Measurements from ENCODE around the gene NIPSNAP3A. TPM values are rescaled to one million over a fixed set of nuclear protein-coding genes. Genes with fewer than 3 reads are reported as not detected.
"Not testable (repeated sequence)": the region's sequence is repeated elsewhere in the genome, so short reads cannot be mapped to it uniquely, and the experiment has no call there.

The NIPSNAP3A gene
- total RNA-seq, 1 donor from 2014 or later = 25.8 TPM

- no peak overlapping the region for H3K27ac ChIP-seq
- TF ChIP-seq, protein P1, sequence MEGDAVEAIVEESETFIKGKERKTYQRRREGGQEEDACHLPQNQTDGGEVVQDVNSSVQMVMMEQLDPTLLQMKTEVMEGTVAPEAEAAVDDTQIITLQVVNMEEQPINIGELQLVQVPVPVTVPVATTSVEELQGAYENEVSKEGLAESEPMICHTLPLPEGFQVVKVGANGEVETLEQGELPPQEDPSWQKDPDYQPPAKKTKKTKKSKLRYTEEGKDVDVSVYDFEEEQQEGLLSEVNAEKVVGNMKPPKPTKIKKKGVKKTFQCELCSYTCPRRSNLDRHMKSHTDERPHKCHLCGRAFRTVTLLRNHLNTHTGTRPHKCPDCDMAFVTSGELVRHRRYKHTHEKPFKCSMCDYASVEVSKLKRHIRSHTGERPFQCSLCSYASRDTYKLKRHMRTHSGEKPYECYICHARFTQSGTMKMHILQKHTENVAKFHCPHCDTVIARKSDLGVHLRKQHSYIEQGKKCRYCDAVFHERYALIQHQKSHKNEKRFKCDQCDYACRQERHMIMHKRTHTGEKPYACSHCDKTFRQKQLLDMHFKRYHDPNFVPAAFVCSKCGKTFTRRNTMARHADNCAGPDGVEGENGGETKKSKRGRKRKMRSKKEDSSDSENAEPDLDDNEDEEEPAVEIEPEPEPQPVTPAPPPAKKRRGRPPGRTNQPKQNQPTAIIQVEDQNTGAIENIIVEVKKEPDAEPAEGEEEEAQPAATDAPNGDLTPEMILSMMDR (IDR thresholded peaks at IDR 0.05) = no peak
- TF ChIP-seq POLR2A (IDR thresholded peaks at IDR 0.05) (no peak), POLR2AphosphoS5 (IDR thresholded peaks at IDR 0.05; ENCODE audit: insufficient read depth in 1 of 2, low read depth in 1 of 2) (no peak)
- no peaks in the 10 kb centered on the region for H3K36me3 ChIP-seq
- DNase-seq (ENCODE audit: extremely low spot score in 2 of 2) = no peak
- H3K4me1 ChIP-seq = peaks cover 13% of the 10 kb centered on the region
- H3K27me3 ChIP-seq = no peaks in the 10 kb centered on the region
- H3K4me3 ChIP-seq = peak overlapping the region in 1 of 2 donors; percentile 79
- no peaks in the 10 kb centered on the region for H3K9me3 ChIP-seq
- intact Hi-C loops (cut with DNase I) = no loop called here
Observed at GRCh38 chr9:104765138-104765537, 17.7 kb downstream of the NIPSNAP3A start.

- TF ChIP-seq POLR2AphosphoS5 (IDR thresholded peaks at IDR 0.05; ENCODE audit: insufficient read depth in 1 of 2, low read depth in 1 of 2) (no peak), POLR2A (IDR thresholded peaks at IDR 0.05) (no peak)
- TF ChIP-seq, protein P1 (IDR thresholded peaks at IDR 0.05) = no peak
- no peaks in the 10 kb centered on the region for H3K36me3 ChIP-seq
- intact Hi-C loops (cut with DNase I) = no loop called here
- DNase-seq (ENCODE audit: extremely low spot score in 2 of 2) = no peak
- H3K9me3 ChIP-seq = no peaks in the 10 kb centered on the region
- H3K27ac ChIP-seq = no peak overlapping the region
- H3K27me3 ChIP-seq = no peaks in the 10 kb centered on the region
- peaks cover 13% of the 10 kb centered on the region for H3K4me1 ChIP-seq
- no peak overlapping the region for H3K4me3 ChIP-seq
Observed at GRCh38 chr9:104766025-104766424, 18.5 kb downstream of the NIPSNAP3A start.

DNA sequence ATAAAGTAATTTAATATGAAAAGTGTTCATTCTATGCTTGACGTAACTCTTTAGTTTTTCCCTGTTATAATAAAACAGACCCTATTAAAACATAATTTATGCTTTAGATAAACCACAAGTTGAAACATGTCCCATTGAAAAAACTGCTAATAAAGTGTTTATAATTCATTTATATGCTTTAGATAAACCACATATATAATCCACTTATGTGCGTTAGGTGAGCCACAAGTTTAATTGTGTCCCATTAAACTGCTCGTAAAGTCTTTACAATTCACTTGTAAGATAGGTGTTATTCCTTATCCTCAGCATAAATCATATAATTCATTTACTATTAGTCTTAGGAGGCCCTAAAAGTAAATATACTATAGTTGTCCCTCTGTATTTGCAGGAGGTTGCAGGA, 20.0 kb downstream of the NIPSNAP3A start:
- no peaks in the 10 kb centered on the region for H3K36me3 ChIP-seq
- no peaks in the 10 kb centered on the region for H3K27me3 ChIP-seq
- H3K4me3 ChIP-seq = no peak overlapping the region
- TF ChIP-seq POLR2A (IDR thresholded peaks at IDR 0.05) = no peak
- TF ChIP-seq, protein P1 (IDR thresholded peaks at IDR 0.05) = no peak
- TF ChIP-seq POLR2AphosphoS5 (IDR thresholded peaks at IDR 0.05; ENCODE audit: insufficient read depth in 1 of 2, low read depth in 1 of 2) = no peak
- H3K27ac ChIP-seq = no peak overlapping the region
- intact Hi-C loops (cut with DNase I) = no loop called here
- H3K9me3 ChIP-seq = no peaks in the 10 kb centered on the region
- peaks cover 13% of the 10 kb centered on the region for H3K4me1 ChIP-seq
- DNase-seq (ENCODE audit: extremely low spot score in 2 of 2) = no peak

DNA sequence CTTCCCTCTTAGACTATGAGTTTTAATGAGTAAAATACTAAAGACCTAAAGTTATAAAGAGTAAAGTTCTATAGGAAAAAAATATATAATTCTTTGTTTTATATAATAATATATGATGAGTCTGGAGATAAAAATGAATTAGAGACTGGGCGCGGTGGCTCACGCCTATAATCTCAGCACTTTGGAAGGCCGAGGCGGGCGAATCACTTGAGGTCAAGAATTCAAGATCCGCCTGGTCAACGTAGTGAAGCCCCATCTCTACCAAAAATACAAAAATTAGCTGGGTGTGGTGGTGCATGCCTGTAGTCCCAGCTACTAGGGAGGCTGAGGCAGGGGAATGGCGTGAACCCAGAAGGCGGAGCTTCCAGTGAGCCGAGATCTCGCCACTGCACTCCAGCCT, 21.5 kb downstream of the NIPSNAP3A start:
- H3K4me1 ChIP-seq = peaks cover 13% of the 10 kb centered on the region
- H3K9me3 ChIP-seq; DNase-seq (ENCODE audit: extremely low spot score in 2 of 2); H3K27ac ChIP-seq; H3K36me3 ChIP-seq; H3K4me3 ChIP-seq; H3K27me3 ChIP-seq; intact Hi-C loops (cut with DNase I): not testable (repeated sequence)

- Histone ChIP-seq H3K27ac (no peak overlapping the region), H3K9me3 (no peaks in the 10 kb centered on the region), H3K36me3 (no peaks in the 10 kb centered on the region), H3K4me3 (no peak overlapping the region), H3K27me3 (no peaks in the 10 kb centered on the region), H3K4me1 (peaks cover 8% of the 10 kb centered on the region)
- intact Hi-C loops (cut with DNase I) = no loop called here
- TF ChIP-seq, protein P1 (IDR thresholded peaks at IDR 0.05) = no peak
- TF ChIP-seq POLR2A (IDR thresholded peaks at IDR 0.05) (no peak), POLR2AphosphoS5 (IDR thresholded peaks at IDR 0.05; ENCODE audit: insufficient read depth in 1 of 2, low read depth in 1 of 2) (no peak)
- no peak for DNase-seq (ENCODE audit: extremely low spot score in 2 of 2)
Observed at GRCh38 chr9:104769655-104770054, 22.2 kb downstream of the NIPSNAP3A start.

All from vagina (tissue), 2 donors.